Natural killer cell (primary cell): ENCODE measurements around the gene CRYBA4. TPM values are rescaled to one million over a fixed set of nuclear protein-coding genes. Genes with fewer than 3 reads are reported as not detected.

Experiments used
- ATAC-seq, 3 donors: fragments of 150-1000 bp in 2 of 3; fragments of 200-7000 bp in 1 of 3; cut with Tn5 transposase; 1 replicate in 1 of 3; 2 replicates in 2 of 3; pipeline ENCODE4 v1.10.0; 2021; ENCODE audit warnings: mild to moderate bottlenecking in 2 of 3, moderate library complexity in 2 of 3
- DNase-seq, 2 donors: peaks; one replicate each; pipeline versions ENCODE4 v3.0.0 to v3.0.0-alpha.2; 2013 to 2021; ENCODE audit warnings: mixed read lengths in 1 of 2
- H3K27ac ChIP-seq: one replicate; pipeline ENCODE4 v1.5.1; 2013; ENCODE audit warnings: mild to moderate bottlenecking, low read length
- H3K27me3 ChIP-seq: one replicate; pipeline ENCODE4 v1.6.1; 2013; ENCODE audit warnings: low read length; ENCODE audit not compliant: control insufficient read depth, insufficient read depth
- H3K36me3 ChIP-seq: one replicate; pipeline ENCODE4 v1.6.1; 2013; ENCODE audit warnings: low read length; ENCODE audit not compliant: control insufficient read depth, insufficient read depth
- H3K4me1 ChIP-seq: one replicate; pipeline ENCODE4 v1.6.1; 2013; ENCODE audit warnings: low read length; ENCODE audit not compliant: control insufficient read depth, insufficient read depth
- H3K4me3 ChIP-seq: one replicate; pipeline ENCODE4 v1.5.1; 2013; ENCODE audit warnings: low read length
- H3K9me3 ChIP-seq: one replicate; pipeline ENCODE4 v1.6.1; 2013; ENCODE audit warnings: low read length; ENCODE audit not compliant: control insufficient read depth, insufficient read depth
- H3K27ac Mint-ChIP-seq, 2 donors: one replicate each; pipeline ENCODE4 v1.8.0; 2022; ENCODE audit warnings: mild to moderate bottlenecking in 2 of 2, mixed read lengths in 2 of 2, moderate library complexity in 1 of 2
- H3K27me3 Mint-ChIP-seq, 2 donors: one replicate each; pipeline ENCODE4 v1.8.0; 2022; ENCODE audit warnings: low read depth in 2 of 2, mixed read lengths in 2 of 2
- H3K36me3 Mint-ChIP-seq: one replicate; pipeline ENCODE4 v1.8.0; 2022; ENCODE audit warnings: mixed read lengths
- H3K4me1 Mint-ChIP-seq, 2 donors: one replicate each; pipeline ENCODE4 v1.8.0; 2022; ENCODE audit warnings: mixed read lengths in 2 of 2
- H3K4me3 Mint-ChIP-seq: one replicate; pipeline ENCODE4 v1.8.0; 2022; ENCODE audit warnings: mild to moderate bottlenecking, moderate library complexity, mixed read lengths
- H3K9me3 Mint-ChIP-seq, 2 donors: one replicate each; pipeline ENCODE4 v1.8.0; 2022; ENCODE audit warnings: mixed read lengths in 2 of 2
- WGBS: methylation state at CpG from one replicate; pipeline ENCODE4 v1.1.7; 2013; ENCODE audit warnings: missing lambda C conversion rate; ENCODE audit not compliant: insufficient coverage; 5-methylcytosine and 5-hydroxymethylcytosine counted together
- intact Hi-C: fragments of 100-400 bp; cut with micrococcal nuclease; formaldehyde crosslinking; loops from one replicate; pipeline ENCODE4 v1.14.2; 2022
- total RNA-seq, 4 donors: library from RNA; stranded (reverse); fragments of 120-200 nt in 1 of 4; gene quantifications; one replicate each; pipeline versions ENCODE4 v1.2.3 to v1.2.4, GENCODE V29; 2013 to 2022
- TF ChIP-seq, protein P1 (sequence below): fragments of 200-600 bp; IDR thresholded peaks from one replicate; pipeline ENCODE4 v1.8.0; 2022; ENCODE audit warnings: antibody characterized with exemption

Gene CRYBA4
- total RNA-seq, 3 donors from 2014 or later (not counting 1 experiment from before 2014, with no cell fraction given): 0.59 TPM; not detected in 2

GRCh38 chr22:26658671-26659478 lies 37.1 kb downstream of the CRYBA4 start:
- peaks cover 22 to 33% of the 10 kb centered on the region in 2 donors for H3K4me1 Mint-ChIP-seq
- Histone ChIP-seq H3K9me3 (no peaks in the 10 kb centered on the region), H3K27me3 (peaks cover 6% of the 10 kb centered on the region), H3K36me3 (no peaks in the 10 kb centered on the region), H3K27ac (no peak overlapping the region), H3K4me3 (peak overlapping the region; percentile 34), H3K4me1 (peaks cover 29% of the 10 kb centered on the region)
- peak; percentile 58 to 81 for DNase-seq
- H3K9me3 Mint-ChIP-seq: no peaks in the 10 kb centered on the region
- ATAC-seq: peak; percentile 67 to 68 (median 68)
- H3K4me3 Mint-ChIP-seq: peak overlapping the region; percentile 82
- no peaks in the 10 kb centered on the region for H3K36me3 Mint-ChIP-seq
- peak overlapping the region; percentile 77 to 88 for H3K27ac Mint-ChIP-seq
- 2% methylated on average over 27 of the region's 27 CpGs for WGBS
- TF ChIP-seq, protein P1, sequence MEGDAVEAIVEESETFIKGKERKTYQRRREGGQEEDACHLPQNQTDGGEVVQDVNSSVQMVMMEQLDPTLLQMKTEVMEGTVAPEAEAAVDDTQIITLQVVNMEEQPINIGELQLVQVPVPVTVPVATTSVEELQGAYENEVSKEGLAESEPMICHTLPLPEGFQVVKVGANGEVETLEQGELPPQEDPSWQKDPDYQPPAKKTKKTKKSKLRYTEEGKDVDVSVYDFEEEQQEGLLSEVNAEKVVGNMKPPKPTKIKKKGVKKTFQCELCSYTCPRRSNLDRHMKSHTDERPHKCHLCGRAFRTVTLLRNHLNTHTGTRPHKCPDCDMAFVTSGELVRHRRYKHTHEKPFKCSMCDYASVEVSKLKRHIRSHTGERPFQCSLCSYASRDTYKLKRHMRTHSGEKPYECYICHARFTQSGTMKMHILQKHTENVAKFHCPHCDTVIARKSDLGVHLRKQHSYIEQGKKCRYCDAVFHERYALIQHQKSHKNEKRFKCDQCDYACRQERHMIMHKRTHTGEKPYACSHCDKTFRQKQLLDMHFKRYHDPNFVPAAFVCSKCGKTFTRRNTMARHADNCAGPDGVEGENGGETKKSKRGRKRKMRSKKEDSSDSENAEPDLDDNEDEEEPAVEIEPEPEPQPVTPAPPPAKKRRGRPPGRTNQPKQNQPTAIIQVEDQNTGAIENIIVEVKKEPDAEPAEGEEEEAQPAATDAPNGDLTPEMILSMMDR: no peak
- peaks cover 0 to 8% of the 10 kb centered on the region in 2 donors for H3K27me3 Mint-ChIP-seq
- intact Hi-C loops: loop anchor here (1.0 kb wide), 1 partner anchor 10 kb away; no protein-coding TSS in a partner anchor

- peaks cover 6% of the 10 kb centered on the region for H3K27me3 ChIP-seq
- H3K4me1 Mint-ChIP-seq: peaks cover 36 to 46% of the 10 kb centered on the region in 2 donors
- H3K9me3 Mint-ChIP-seq: no peaks in the 10 kb centered on the region
- no peak overlapping the region for H3K4me3 ChIP-seq
- H3K4me3 Mint-ChIP-seq: no peak overlapping the region
- H3K27ac ChIP-seq: no peak overlapping the region
- H3K36me3 Mint-ChIP-seq: no peaks in the 10 kb centered on the region
- intact Hi-C loops: no loop called here
- peaks cover 36% of the 10 kb centered on the region for H3K4me1 ChIP-seq
- H3K27ac Mint-ChIP-seq: no peak overlapping the region
- DNase-seq (no peak), ATAC-seq (no peak)
- no peaks in the 10 kb centered on the region for H3K36me3 ChIP-seq
- 92% methylated on average over 6 of the region's 6 CpGs for WGBS
- no peaks in the 10 kb centered on the region for H3K9me3 ChIP-seq
- TF ChIP-seq, protein P1: no peak
- peaks cover 0 to 8% of the 10 kb centered on the region in 2 donors for H3K27me3 Mint-ChIP-seq
Measured at GRCh38 chr22:26660356-26660755, 38.6 kb downstream of the CRYBA4 start.

DNA sequence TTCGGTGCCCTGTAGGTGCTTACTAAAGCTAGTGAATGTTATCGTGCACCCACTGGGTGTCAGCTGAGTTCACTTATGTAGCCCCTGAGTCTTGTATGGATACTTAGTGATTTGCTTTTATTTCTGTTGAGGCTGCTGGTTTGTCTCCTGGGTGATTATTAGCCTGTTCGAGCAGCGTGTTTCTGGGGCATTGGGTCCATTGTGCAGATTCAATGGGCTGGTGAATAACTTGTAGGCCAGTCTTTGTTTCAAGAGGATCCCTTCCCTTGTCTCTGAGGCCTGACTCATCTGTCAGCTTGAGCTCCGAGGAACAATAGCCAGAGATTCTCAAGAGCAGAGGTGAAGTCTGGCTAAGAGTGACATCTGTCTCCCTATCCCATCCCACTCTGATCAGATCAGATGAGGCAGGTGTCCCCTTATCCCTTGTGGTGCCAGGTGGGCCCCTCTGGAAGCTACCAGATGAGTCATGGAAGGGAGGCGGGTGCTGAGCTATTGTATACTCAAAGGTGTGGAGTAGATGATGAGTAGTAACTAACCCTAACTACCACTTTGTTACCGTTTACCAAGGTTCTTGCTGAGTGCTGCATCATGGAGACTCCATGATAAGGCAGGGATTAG lies 39.3 kb downstream of the CRYBA4 start:
- Mint-ChIP-seq H3K9me3 (no peaks in the 10 kb centered on the region), H3K4me3 (peak overlapping the region; percentile 7), H3K27me3 (peaks cover 0 to 8% of the 10 kb centered on the region in 2 donors), H3K36me3 (no peaks in the 10 kb centered on the region), H3K4me1 (peaks cover 41 to 54% of the 10 kb centered on the region in 2 donors), H3K27ac (no peak overlapping the region)
- WGBS: 98% methylated on average over 7 of the region's 7 CpGs
- TF ChIP-seq, protein P1: no peak
- peaks cover 6% of the 10 kb centered on the region for H3K27me3 ChIP-seq
- no peaks in the 10 kb centered on the region for H3K36me3 ChIP-seq
- ATAC-seq (no peak), DNase-seq (no peak)
- intact Hi-C loops: no loop called here
- no peak overlapping the region for H3K4me3 ChIP-seq
- H3K27ac ChIP-seq: no peak overlapping the region
- no peaks in the 10 kb centered on the region for H3K9me3 ChIP-seq
- peaks cover 43% of the 10 kb centered on the region for H3K4me1 ChIP-seq
